ENCODE measurements around the gene TCERG1.

Gene TCERG1

GRCh38 chr5:146446861-146447733 is at the start of gene TCERG1:
TCERG1 (plus strand) TSS chr5:146447333; CDS start chr5:146447350, 17 bp downstream.
- H3K27me3 ChIP-seq (ENCODE audit: control insufficient read depth, insufficient read depth, low read length), result no peaks in the 10 kb centered on the region
- no peaks in the 10 kb centered on the region for H3K36me3 ChIP-seq (ENCODE audit: control insufficient read depth, insufficient read depth, low read length)
- peaks cover 15% of the 10 kb centered on the region for H3K4me1 ChIP-seq (ENCODE audit: control insufficient read depth, insufficient read depth, low read length)

GRCh38 chr5:146398826-146399225 is 48.3 kb upstream of the TCERG1 start:
- no peaks in the 10 kb centered on the region for H3K4me1 ChIP-seq (ENCODE audit: control insufficient read depth, insufficient read depth, low read length)
- no peaks in the 10 kb centered on the region for H3K36me3 ChIP-seq (ENCODE audit: control insufficient read depth, insufficient read depth, low read length)
- no peaks in the 10 kb centered on the region for H3K9me3 ChIP-seq (ENCODE audit: control insufficient read depth, low read length)
- H3K27me3 ChIP-seq (ENCODE audit: control insufficient read depth, insufficient read depth, low read length), result no peaks in the 10 kb centered on the region
- no peak overlapping the region for H3K9ac ChIP-seq (ENCODE audit: low read length)
- H3K4me3 ChIP-seq (ENCODE audit: low read length), result no peak overlapping the region

More at GRCh38 chr5:146446861-146447733, at the start of gene TCERG1:
- Histone ChIP-seq H3K9ac (ENCODE audit: low read length) (peak within 1 kb of the TSS; percentile 92), H3K9me3 (ENCODE audit: control insufficient read depth, low read length) (no peaks in the 10 kb centered on the region), H3K4me3 (ENCODE audit: low read length) (peak within 1 kb of the TSS; percentile 86)

GRCh38 chr5:146399481-146399880 is 47.7 kb upstream of the TCERG1 start:
- Histone ChIP-seq H3K4me3 (ENCODE audit: low read length) (no peak overlapping the region), H3K9me3 (ENCODE audit: control insufficient read depth, low read length) (no peaks in the 10 kb centered on the region), H3K27me3 (ENCODE audit: control insufficient read depth, insufficient read depth, low read length) (no peaks in the 10 kb centered on the region), H3K36me3 (ENCODE audit: control insufficient read depth, insufficient read depth, low read length) (no peaks in the 10 kb centered on the region), H3K9ac (ENCODE audit: low read length) (no peak overlapping the region), H3K4me1 (ENCODE audit: control insufficient read depth, insufficient read depth, low read length) (no peaks in the 10 kb centered on the region)

GRCh38 chr5:146400201-146400600 is 46.9 kb upstream of the TCERG1 start:
- H3K27me3 ChIP-seq (ENCODE audit: control insufficient read depth, insufficient read depth, low read length), result no peaks in the 10 kb centered on the region

GRCh38 chr5:146401021-146401420 is 46.1 kb upstream of the TCERG1 start:
- no peaks in the 10 kb centered on the region for H3K4me1 ChIP-seq (ENCODE audit: control insufficient read depth, insufficient read depth, low read length)
- no peaks in the 10 kb centered on the region for H3K9me3 ChIP-seq (ENCODE audit: control insufficient read depth, low read length)
- no peaks in the 10 kb centered on the region for H3K27me3 ChIP-seq (ENCODE audit: control insufficient read depth, insufficient read depth, low read length)
- H3K4me3 ChIP-seq (ENCODE audit: low read length), result no peak overlapping the region
- H3K9ac ChIP-seq (ENCODE audit: low read length), result no peak overlapping the region
- H3K36me3 ChIP-seq (ENCODE audit: control insufficient read depth, insufficient read depth, low read length), result no peaks in the 10 kb centered on the region

More at GRCh38 chr5:146400201-146400600, 46.9 kb upstream of the TCERG1 start:
- Histone ChIP-seq H3K4me3 (ENCODE audit: low read length) (no peak overlapping the region), H3K36me3 (ENCODE audit: control insufficient read depth, insufficient read depth, low read length) (no peaks in the 10 kb centered on the region), H3K9ac (ENCODE audit: low read length) (no peak overlapping the region), H3K9me3 (ENCODE audit: control insufficient read depth, low read length) (no peaks in the 10 kb centered on the region), H3K4me1 (ENCODE audit: control insufficient read depth, insufficient read depth, low read length) (no peaks in the 10 kb centered on the region)

GRCh38 chr5:146402949-146403348 is 44.2 kb upstream of the TCERG1 start:
- H3K27me3 ChIP-seq (ENCODE audit: control insufficient read depth, insufficient read depth, low read length), result no peaks in the 10 kb centered on the region
- H3K36me3 ChIP-seq (ENCODE audit: control insufficient read depth, insufficient read depth, low read length), result no peaks in the 10 kb centered on the region
- no peak overlapping the region for H3K9ac ChIP-seq (ENCODE audit: low read length)
- H3K4me3 ChIP-seq (ENCODE audit: low read length), result no peak overlapping the region
- no peaks in the 10 kb centered on the region for H3K4me1 ChIP-seq (ENCODE audit: control insufficient read depth, insufficient read depth, low read length)
- no peaks in the 10 kb centered on the region for H3K9me3 ChIP-seq (ENCODE audit: control insufficient read depth, low read length)

- no peak overlapping the region for H3K9ac ChIP-seq (ENCODE audit: low read length)
- H3K27me3 ChIP-seq (ENCODE audit: control insufficient read depth, insufficient read depth, low read length), result no peaks in the 10 kb centered on the region
- H3K9me3 ChIP-seq (ENCODE audit: control insufficient read depth, low read length), result no peaks in the 10 kb centered on the region
- H3K36me3 ChIP-seq (ENCODE audit: control insufficient read depth, insufficient read depth, low read length), result no peaks in the 10 kb centered on the region
- H3K4me3 ChIP-seq (ENCODE audit: low read length), result no peak overlapping the region
- no peaks in the 10 kb centered on the region for H3K4me1 ChIP-seq (ENCODE audit: control insufficient read depth, insufficient read depth, low read length)
Observed at GRCh38 chr5:146409054-146409671, 38.0 kb upstream of the TCERG1 start.

- Histone ChIP-seq H3K36me3 (ENCODE audit: control insufficient read depth, insufficient read depth, low read length) (no peaks in the 10 kb centered on the region), H3K4me3 (ENCODE audit: low read length) (no peak overlapping the region), H3K27me3 (ENCODE audit: control insufficient read depth, insufficient read depth, low read length) (no peaks in the 10 kb centered on the region), H3K4me1 (ENCODE audit: control insufficient read depth, insufficient read depth, low read length) (no peaks in the 10 kb centered on the region), H3K9me3 (ENCODE audit: control insufficient read depth, low read length) (no peaks in the 10 kb centered on the region), H3K9ac (ENCODE audit: low read length) (no peak overlapping the region)
Observed at GRCh38 chr5:146410272-146410671, 36.9 kb upstream of the TCERG1 start.

- no peaks in the 10 kb centered on the region for H3K36me3 ChIP-seq (ENCODE audit: control insufficient read depth, insufficient read depth, low read length)
- H3K9me3 ChIP-seq (ENCODE audit: control insufficient read depth, low read length), result no peaks in the 10 kb centered on the region
- H3K4me3 ChIP-seq (ENCODE audit: low read length), result no peak overlapping the region
- no peak overlapping the region for H3K9ac ChIP-seq (ENCODE audit: low read length)
- no peaks in the 10 kb centered on the region for H3K27me3 ChIP-seq (ENCODE audit: control insufficient read depth, insufficient read depth, low read length)
- no peaks in the 10 kb centered on the region for H3K4me1 ChIP-seq (ENCODE audit: control insufficient read depth, insufficient read depth, low read length)
Observed at GRCh38 chr5:146419696-146420095, 27.4 kb upstream of the TCERG1 start.

- Histone ChIP-seq H3K9ac (ENCODE audit: low read length) (no peak overlapping the region), H3K27me3 (ENCODE audit: control insufficient read depth, insufficient read depth, low read length) (peaks cover 2% of the 10 kb centered on the region), H3K4me3 (ENCODE audit: low read length) (no peak overlapping the region), H3K36me3 (ENCODE audit: control insufficient read depth, insufficient read depth, low read length) (no peaks in the 10 kb centered on the region), H3K4me1 (ENCODE audit: control insufficient read depth, insufficient read depth, low read length) (no peaks in the 10 kb centered on the region), H3K9me3 (ENCODE audit: control insufficient read depth, low read length) (no peaks in the 10 kb centered on the region)
Observed at GRCh38 chr5:146425023-146425422, 22.1 kb upstream of the TCERG1 start.

GRCh38 chr5:146426305-146426704 is 20.8 kb upstream of the TCERG1 start:
- Histone ChIP-seq H3K9ac (ENCODE audit: low read length) (no peak overlapping the region), H3K4me1 (ENCODE audit: control insufficient read depth, insufficient read depth, low read length) (no peaks in the 10 kb centered on the region), H3K4me3 (ENCODE audit: low read length) (no peak overlapping the region), H3K9me3 (ENCODE audit: control insufficient read depth, low read length) (no peaks in the 10 kb centered on the region), H3K36me3 (ENCODE audit: control insufficient read depth, insufficient read depth, low read length) (no peaks in the 10 kb centered on the region), H3K27me3 (ENCODE audit: control insufficient read depth, insufficient read depth, low read length) (peaks cover 2% of the 10 kb centered on the region)

- H3K4me3 ChIP-seq (ENCODE audit: low read length), result no peak overlapping the region
- H3K9me3 ChIP-seq (ENCODE audit: control insufficient read depth, low read length), result no peaks in the 10 kb centered on the region
- H3K4me1 ChIP-seq (ENCODE audit: control insufficient read depth, insufficient read depth, low read length), result no peaks in the 10 kb centered on the region
- H3K36me3 ChIP-seq (ENCODE audit: control insufficient read depth, insufficient read depth, low read length), result no peaks in the 10 kb centered on the region
- peaks cover 2% of the 10 kb centered on the region for H3K27me3 ChIP-seq (ENCODE audit: control insufficient read depth, insufficient read depth, low read length)
- H3K9ac ChIP-seq (ENCODE audit: low read length), result no peak overlapping the region
Observed at GRCh38 chr5:146426853-146427618, 20.1 kb upstream of the TCERG1 start.
